H9 (cell line): ENCODE data around the gene C10orf95. TPM values are rescaled to one million over a fixed set of nuclear protein-coding genes. Genes with fewer than 3 reads are reported as not detected.

ENCODE experiments used
- DNase-seq: peaks from one replicate; pipeline ENCODE4 v3.0.0-alpha.2; 2017
- H2AFZ ChIP-seq: one replicate; pipeline ENCODE4 v1.6.1; 2013; ENCODE audit warnings: mild to moderate bottlenecking, low read length, control low read depth, moderate library complexity
- H2AK5ac ChIP-seq: 2 replicates; pipeline ENCODE4 v1.6.1; 2013; ENCODE audit warnings: low read length, control low read depth, mixed read lengths; ENCODE audit not compliant: insufficient read length
- H2BK120ac ChIP-seq: one replicate; pipeline ENCODE4 v1.6.1; 2013; ENCODE audit warnings: low read depth, mild to moderate bottlenecking, low read length, control low read depth, inconsistent platforms; ENCODE audit not compliant: poor library complexity, severe bottlenecking
- H2BK12ac ChIP-seq: 2 replicates; pipeline ENCODE4 v1.6.1; 2013; ENCODE audit warnings: low read length, control low read depth, mixed read lengths, low read depth; ENCODE audit not compliant: insufficient read length
- H2BK15ac ChIP-seq: 2 replicates; pipeline ENCODE4 v1.6.1; 2013; ENCODE audit warnings: low read depth, low read length, control low read depth
- H2BK20ac ChIP-seq: one replicate; pipeline ENCODE4 v1.6.1; 2013; ENCODE audit warnings: low read depth, mild to moderate bottlenecking, low read length, control low read depth, inconsistent platforms; ENCODE audit not compliant: poor library complexity, severe bottlenecking
- H2BK5ac ChIP-seq: 2 replicates; pipeline ENCODE4 v1.6.1; 2013; ENCODE audit warnings: low read length, control low read depth, mixed read lengths; ENCODE audit not compliant: insufficient read length
- H3K14ac ChIP-seq: 2 replicates; pipeline ENCODE4 v1.6.1; 2013; ENCODE audit warnings: low read length, control low read depth; ENCODE audit not compliant: insufficient read depth
- H3K18ac ChIP-seq: 2 replicates; pipeline ENCODE4 v1.6.1; 2013; ENCODE audit warnings: low read depth, mild to moderate bottlenecking, mixed read lengths, low read length, control low read depth; ENCODE audit not compliant: insufficient read length
- H3K23ac ChIP-seq: 2 replicates; pipeline ENCODE4 v1.6.1; 2013; ENCODE audit warnings: low read length, control low read depth, mixed read lengths, low read depth; ENCODE audit not compliant: insufficient read length
- H3K23me2 ChIP-seq: 2 replicates; pipeline ENCODE4 v1.6.1; 2013; ENCODE audit warnings: low read depth, mild to moderate bottlenecking, mixed read lengths, low read length, control low read depth; ENCODE audit not compliant: insufficient read length, poor library complexity, severe bottlenecking
- H3K27ac ChIP-seq: 2 replicates; pipeline ENCODE4 v1.5.1; 2013; ENCODE audit warnings: low read length, control low read depth, mixed read lengths, low read depth; ENCODE audit not compliant: insufficient read length
- H3K27me3 ChIP-seq: 2 replicates; pipeline ENCODE4 v1.6.1; 2013; ENCODE audit warnings: low read length, control low read depth, inconsistent platforms; ENCODE audit not compliant: insufficient read depth
- H3K4ac ChIP-seq: 2 replicates; pipeline ENCODE4 v1.6.1; 2013; ENCODE audit warnings: low read depth, mild to moderate bottlenecking, control low read depth, inconsistent platforms, low read length, moderate library complexity
- H3K4me1 ChIP-seq: 2 replicates; pipeline ENCODE4 v1.6.1; 2013; ENCODE audit warnings: low read length, control low read depth, inconsistent platforms; ENCODE audit not compliant: insufficient read depth
- H3K4me2 ChIP-seq: 2 replicates; pipeline ENCODE4 v1.6.1; 2013; ENCODE audit warnings: low read length, control low read depth, mixed read lengths; ENCODE audit not compliant: insufficient read length, insufficient read depth
- H3K56ac ChIP-seq: 2 replicates; pipeline ENCODE4 v1.6.1; 2013; ENCODE audit warnings: low read depth, mild to moderate bottlenecking, mixed read lengths, low read length, control low read depth; ENCODE audit not compliant: insufficient read length
- H3K79me1 ChIP-seq: 2 replicates; pipeline ENCODE4 v1.6.1; 2013; ENCODE audit warnings: low read depth, mild to moderate bottlenecking, moderate library complexity, low read length, control low read depth, inconsistent platforms; ENCODE audit not compliant: insufficient read depth, poor library complexity, severe bottlenecking
- H3K79me2 ChIP-seq: 2 replicates; pipeline ENCODE4 v1.6.1; 2013; ENCODE audit warnings: low read length, control low read depth, inconsistent platforms; ENCODE audit not compliant: insufficient read depth
- H3K9ac ChIP-seq: 2 replicates; pipeline ENCODE4 v1.6.1; 2013; ENCODE audit warnings: low read length, control low read depth, mixed read lengths; ENCODE audit not compliant: insufficient read length; ENCODE audit errors: extremely low read depth
- H3K9me3 ChIP-seq: one replicate; pipeline ENCODE4 v1.6.1; 2013; ENCODE audit warnings: low read depth, low read length, inconsistent platforms; ENCODE audit not compliant: control insufficient read depth
- H3T11ph ChIP-seq: one replicate; pipeline ENCODE4 v1.6.1; 2013; ENCODE audit warnings: mild to moderate bottlenecking, low read length, control low read depth, inconsistent platforms
- H4K20me1 ChIP-seq: one replicate; pipeline ENCODE4 v1.6.1; 2013; ENCODE audit not compliant: control insufficient read depth, insufficient read length, insufficient read depth
- H4K5ac ChIP-seq: 2 replicates; pipeline ENCODE4 v1.6.1; 2013; ENCODE audit warnings: low read depth, mild to moderate bottlenecking, mixed read lengths, low read length, control low read depth; ENCODE audit not compliant: insufficient read length
- H4K8ac ChIP-seq: replicated peaks from 2 replicates; pipeline ENCODE4 v1.6.1; 2013; ENCODE audit warnings: low read length, control low read depth, mixed read lengths, low read depth; ENCODE audit not compliant: insufficient read length
- H4K91ac ChIP-seq: 2 replicates; pipeline ENCODE4 v1.6.1; 2013; ENCODE audit warnings: low read depth, mild to moderate bottlenecking, moderate library complexity, mixed read lengths, low read length, control low read depth; ENCODE audit not compliant: insufficient read length
- H3K27ac Mint-ChIP-seq, 3 experiments: 2 replicates in 2 of 3; 3 replicates in 1 of 3; pipeline ENCODE4 v1.8.0; 2020 to 2021; ENCODE audit warnings: mixed read lengths in 3 of 3, mild to moderate bottlenecking in 1 of 3, moderate library complexity in 1 of 3
- H3K27me3 Mint-ChIP-seq: 2 replicates; pipeline ENCODE4 v1.8.0; 2021; ENCODE audit warnings: low read depth, mild to moderate bottlenecking, moderate library complexity, mixed read lengths
- H3K36me3 Mint-ChIP-seq, 3 experiments: 2 replicates in 2 of 3; 3 replicates in 1 of 3; pipeline ENCODE4 v1.8.0; 2020 to 2021; ENCODE audit warnings: low read depth in 3 of 3, mixed read lengths in 3 of 3; ENCODE audit not compliant: insufficient read depth in 1 of 3
- H3K4me1 Mint-ChIP-seq, 2 experiments: 2 replicates each; pipeline ENCODE4 v1.8.0; 2020; ENCODE audit warnings: mixed read lengths in 2 of 2
- H3K4me3 Mint-ChIP-seq, 2 experiments: 2 replicates in 1 of 2; 3 replicates in 1 of 2; pipeline ENCODE4 v1.8.0; 2020 to 2021; ENCODE audit warnings: mild to moderate bottlenecking in 2 of 2, mixed read lengths in 2 of 2, moderate library complexity in 1 of 2
- H3K9me3 Mint-ChIP-seq, 2 experiments: 2 replicates in 1 of 2; 3 replicates in 1 of 2; pipeline ENCODE4 v1.8.0; 2020; ENCODE audit warnings: mild to moderate bottlenecking in 2 of 2, mixed read lengths in 2 of 2, moderate library complexity in 1 of 2
- CTCF ChIP-seq: fragments of 200-600 bp; sonication (generic); conservative IDR thresholded peaks from 3 replicates; pipeline ENCODE4 v1.8.0; 2021; ENCODE audit warnings: antibody characterized with exemption, mild to moderate bottlenecking
- WGBS: extraction: QIAGEN DNeasy Blood & Tissue Kit; methylation state at CpG from one replicate; pipeline ENCODE4 v1.1.7; 2013; ENCODE audit warnings: missing lambda C conversion rate, low lambda C conversion rate, mixed read lengths; ENCODE audit not compliant: insufficient read length; ENCODE audit errors: extremely low coverage; 5-methylcytosine and 5-hydroxymethylcytosine counted together
- total RNA-seq: library from RNA; stranded (reverse); gene quantifications from 2 replicates; pipeline ENCODE4 v1.2.1, GENCODE V29; 2021

Gene C10orf95
- total RNA-seq, 1 experiment from 2014 or later = not detected

- Histone ChIP-seq H3K27ac (no peak overlapping the region), H4K5ac (no peak overlapping the region), H2BK20ac (no peak overlapping the region), H3K4me1 (no peaks in the 10 kb centered on the region), H3K18ac (no peak overlapping the region), H3K4me2 (no peak overlapping the region), H2BK15ac (no peak overlapping the region), H3K4ac (no peak overlapping the region), H3K23me2 (no peaks in the 10 kb centered on the region), H2BK12ac (no peak overlapping the region), H4K8ac (no peak overlapping the region), H3T11ph (no peak overlapping the region), H3K9me3 (no peaks in the 10 kb centered on the region), H2AFZ (no peak overlapping the region), H2AK5ac (no peak overlapping the region), H3K56ac (no peak overlapping the region), H3K27me3 (no peaks in the 10 kb centered on the region), H2BK5ac (no peak overlapping the region), H2BK120ac (no peak overlapping the region), H3K14ac (no peak overlapping the region), H3K23ac (no peak overlapping the region), H3K79me1 (no peaks in the 10 kb centered on the region), H3K79me2 (no peaks in the 10 kb centered on the region), H4K20me1 (no peaks in the 10 kb centered on the region), H3K9ac (no peak overlapping the region), H4K91ac (no peak overlapping the region)
- no CpG with 5 or more reads among the region's 9 CpGs for WGBS
- no peaks in the 10 kb centered on the region; the same call in none of the 2 replicates for H3K27me3 Mint-ChIP-seq
- DNase-seq = no peak
- H3K4me1 Mint-ChIP-seq = no peaks in the 10 kb centered on the region
- TF ChIP-seq CTCF = no peak
- H3K27ac Mint-ChIP-seq = peak overlapping the region in 1 of 3 experiments; percentile 70; a peak in 2 of 7 replicates
- H3K4me3 Mint-ChIP-seq = no peak overlapping the region
- no peaks in the 10 kb centered on the region for H3K9me3 Mint-ChIP-seq
- peaks cover 11 to 31% (median 29%) of the 10 kb centered on the region in 3 experiments; a peak in 6 of 7 replicates for H3K36me3 Mint-ChIP-seq
These were observed 24.2 kb upstream of the C10orf95 start for GRCh38 chr10:102475451-102476040.
